ENCODE measurements around the gene SUPT20HL1.

The SUPT20HL1 gene

DNA sequence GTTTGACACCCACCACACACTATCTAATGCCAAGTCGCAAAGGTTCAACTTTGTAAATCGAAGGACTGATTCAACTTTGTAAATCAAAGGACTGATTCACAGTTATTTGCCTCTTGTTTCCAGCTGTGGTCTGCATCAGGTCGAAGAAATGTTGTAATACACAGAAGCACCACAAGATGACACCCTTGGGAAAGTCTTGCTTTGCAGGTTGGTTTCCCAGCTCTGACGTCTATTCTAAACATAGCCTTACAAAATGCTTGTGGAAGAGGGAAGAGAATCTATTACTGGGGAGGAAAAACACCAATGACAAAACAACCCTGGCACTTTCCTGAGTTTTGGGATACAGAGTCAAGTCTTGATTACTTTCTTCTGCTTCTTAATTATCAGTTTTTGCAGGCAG, 35.3 kb downstream of the SUPT20HL1 start:
- in situ Hi-C loops (cut with MboI; ENCODE audit: low sequenced_read_pairs), result no loop called here

DNA sequence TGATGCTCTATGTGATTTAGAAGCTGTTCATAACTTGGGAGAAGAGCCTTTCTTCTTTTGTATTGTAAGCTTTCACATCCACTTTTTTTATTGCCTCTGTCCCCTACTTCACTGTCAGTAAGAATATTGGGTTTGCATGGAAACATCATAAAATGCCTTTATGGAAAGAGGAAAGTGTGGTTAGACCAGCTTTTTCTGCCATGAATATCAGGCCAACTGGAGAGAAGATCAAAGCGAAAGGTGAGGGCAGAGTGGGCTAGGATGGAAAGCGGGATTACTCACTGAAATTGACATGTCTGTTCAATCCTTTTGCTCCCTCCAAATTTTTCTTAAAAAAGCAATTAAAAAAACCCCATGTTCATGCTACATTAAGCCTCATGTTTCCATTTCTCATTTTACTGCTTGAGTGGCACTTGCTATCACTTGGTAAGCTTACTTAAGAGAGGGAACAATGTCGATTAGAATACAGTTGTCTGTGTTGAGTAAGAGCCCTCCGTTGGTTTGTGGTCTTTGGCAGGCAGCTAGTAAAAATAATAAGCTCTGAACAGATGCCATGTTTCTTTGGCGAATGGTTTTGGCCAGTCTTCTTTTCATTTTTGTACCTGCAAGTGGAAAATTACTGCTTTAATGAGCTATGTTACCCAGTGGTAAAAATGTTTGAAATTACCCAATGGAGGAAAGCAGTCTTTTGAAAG, 35.9 kb downstream of the SUPT20HL1 start:
- in situ Hi-C loops (cut with MboI; ENCODE audit: low sequenced_read_pairs), result no loop called here

DNA sequence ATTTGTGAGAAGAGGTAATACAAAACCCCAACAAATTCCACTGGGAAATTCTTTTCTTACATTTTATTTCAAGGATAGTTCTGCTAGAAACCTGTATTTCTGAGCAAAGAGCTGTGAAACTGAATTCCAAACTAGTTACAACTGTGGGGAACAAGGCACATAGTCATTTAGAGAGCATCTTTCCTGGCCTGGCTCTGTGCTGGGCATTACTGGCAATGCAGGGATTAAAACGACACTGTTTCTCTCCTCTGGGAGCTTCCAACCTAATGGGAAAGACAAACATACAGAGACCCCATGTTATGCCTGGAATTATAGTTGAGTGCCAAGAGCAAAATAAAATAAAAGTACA, 36.5 kb downstream of the SUPT20HL1 start:
- in situ Hi-C loops (cut with MboI; ENCODE audit: low sequenced_read_pairs), result no loop called here

DNA sequence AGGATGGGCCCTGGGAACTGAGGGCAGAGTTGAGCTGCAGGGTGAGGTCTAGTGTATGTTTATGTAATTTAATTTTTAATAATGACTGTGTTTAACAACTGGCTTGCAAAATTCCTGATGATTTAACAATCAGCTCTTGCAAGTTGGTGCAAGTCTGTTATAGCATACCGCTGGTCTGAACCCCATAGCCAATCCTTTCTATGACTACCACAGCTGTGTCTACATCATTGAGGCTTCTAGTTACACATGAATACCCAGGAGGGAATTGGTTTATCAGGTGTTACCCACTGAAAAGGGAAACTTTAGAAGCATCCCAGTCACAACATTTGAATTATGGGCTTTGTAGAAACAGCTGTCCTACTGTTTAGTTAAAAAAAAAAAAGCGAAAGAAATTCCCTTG, 38.3 kb downstream of the SUPT20HL1 start:
- in situ Hi-C loops (cut with MboI; ENCODE audit: low sequenced_read_pairs), result no loop called here

DNA sequence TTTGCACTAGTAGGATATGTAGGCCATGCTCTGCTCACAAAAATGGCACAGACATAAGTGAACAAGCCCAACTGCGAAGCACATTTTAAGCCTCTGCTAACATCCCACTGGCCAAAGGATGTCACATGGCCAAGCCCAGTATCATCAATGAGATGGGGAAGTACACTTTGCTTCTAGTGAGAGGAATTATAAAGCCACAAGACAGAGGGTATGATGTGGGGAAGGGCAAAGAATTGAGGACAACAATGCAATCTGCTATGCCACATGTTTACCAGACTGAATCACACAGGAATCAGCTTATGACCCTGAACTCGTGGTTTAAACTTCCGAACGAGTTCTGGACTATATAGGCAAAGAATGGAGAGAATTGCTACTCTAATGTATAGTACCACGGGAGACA, 39.1 kb downstream of the SUPT20HL1 start:
- in situ Hi-C loops (cut with MboI; ENCODE audit: low sequenced_read_pairs), result no loop called here

DNA sequence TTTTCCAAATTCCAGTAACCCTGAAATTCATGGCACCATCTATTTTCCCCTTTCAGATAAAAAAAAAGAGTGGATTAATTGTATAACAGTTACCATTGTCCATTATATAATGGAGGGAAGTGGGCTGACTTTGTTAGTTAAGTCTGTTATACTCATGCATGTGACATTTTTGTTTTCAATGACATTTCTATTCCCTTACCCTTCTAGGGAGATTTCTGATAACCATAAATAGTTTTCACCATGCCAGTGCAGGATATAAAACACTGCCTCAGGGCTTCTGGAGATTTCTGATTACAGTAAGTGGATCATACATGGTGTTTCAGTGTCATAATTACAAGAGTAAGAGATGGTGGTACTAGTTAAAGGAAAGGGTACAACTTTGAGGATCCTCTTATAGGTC, 45.5 kb downstream of the SUPT20HL1 start:
- in situ Hi-C loops (cut with MboI; ENCODE audit: low sequenced_read_pairs), result no loop called here

All from HL-60/S4 treated with retinoic acid at 250 ng/mL for 4 days and 3 days (cell line).